HG03558 (cell line): ENCODE measurements around the gene NUDT19.
A peak's percentile ranks its signal among the peaks of the same experiment; 100 is the strongest.
"Not testable (repeated sequence)": the region's sequence is repeated elsewhere in the genome, so short reads cannot be mapped to it uniquely, and the experiment has no call there.

Experiments used
- ATAC-seq: cut with Tn5 transposase; IDR thresholded peaks from one replicate; pipeline ENCODE4 v1.9.1; 2021; ENCODE audit warnings: moderate number of reproducible peaks; ENCODE audit not compliant: unreplicated experiment; ENCODE audit errors: extremely low read depth

The NUDT19 gene

DNA sequence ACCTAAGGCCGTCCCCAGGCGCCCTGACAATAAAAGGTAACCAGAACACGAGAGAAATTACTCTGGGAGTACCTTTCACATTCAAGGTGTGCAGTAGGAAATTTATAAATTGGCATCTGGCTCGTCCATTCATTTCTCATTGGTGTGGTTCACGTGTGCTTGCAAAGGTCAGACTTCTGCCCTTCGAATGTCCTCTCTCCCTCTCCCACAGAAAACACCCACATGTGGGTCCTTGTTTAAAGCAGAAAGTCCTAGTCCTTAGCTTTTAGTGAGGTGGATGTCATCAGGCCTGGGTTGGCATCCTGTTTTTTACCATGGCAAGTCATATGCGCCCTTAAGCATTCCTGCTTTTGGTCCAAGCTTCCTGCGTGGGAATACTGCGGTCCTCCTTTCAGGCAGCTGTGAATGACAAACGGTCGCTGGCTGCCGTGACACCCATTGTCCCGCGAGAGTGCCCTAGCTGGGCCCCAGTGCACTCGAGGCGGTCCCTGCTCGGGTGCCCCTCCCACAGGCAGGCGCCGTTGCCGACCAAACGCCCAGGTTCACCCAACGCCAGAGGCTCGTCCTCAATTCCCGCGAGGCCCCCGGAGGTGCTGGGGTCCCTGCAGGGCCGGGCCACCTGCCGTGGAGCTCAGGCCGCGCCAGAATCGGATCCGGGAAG is at the start of gene NUDT19:
Gene NUDT19, plus strand, starts transcription at position 531 of the 661 bp plus-strand sequence. CDS start 140 bp downstream, outside the sequence.
- ATAC-seq, result peak; percentile 53

DNA sequence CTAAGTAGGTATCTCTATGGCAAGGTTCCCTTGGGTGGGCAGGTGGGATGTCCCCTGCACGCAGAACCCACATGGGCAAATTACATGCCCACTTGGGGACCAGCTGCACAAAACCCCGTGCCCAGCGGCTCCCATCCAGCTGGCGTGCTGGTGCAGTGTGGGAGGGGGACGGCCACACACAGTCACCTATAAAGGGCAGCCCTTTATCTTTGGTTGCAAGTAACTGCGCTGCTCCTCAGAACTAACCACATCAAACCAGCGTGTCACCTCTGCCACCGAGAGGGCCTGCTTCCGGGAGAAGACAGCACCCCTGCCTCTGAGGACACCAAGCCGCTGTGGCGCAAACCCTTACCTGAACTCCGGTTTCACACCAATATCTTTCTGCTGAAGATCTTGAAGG is 48.9 kb upstream of the NUDT19 start:
- no peak for ATAC-seq

DNA sequence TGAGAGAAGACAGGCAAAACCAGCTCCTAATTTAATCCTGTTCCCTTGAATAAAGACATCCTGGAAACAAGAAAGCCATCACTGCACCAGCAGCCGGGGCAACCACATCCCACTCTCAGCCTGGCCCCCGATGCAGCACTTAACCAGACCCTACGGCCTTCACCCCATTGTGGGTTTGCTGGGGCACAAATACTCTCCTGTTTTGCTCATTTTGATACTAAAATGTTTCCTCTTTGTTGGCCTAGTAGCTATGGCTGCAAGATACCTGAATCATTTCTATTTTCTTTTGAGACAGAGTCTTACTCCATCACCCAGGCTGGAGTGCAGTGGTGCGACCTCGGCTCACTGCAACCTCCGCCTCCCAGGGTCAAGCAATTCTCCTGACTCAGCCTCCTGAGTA is 45.1 kb upstream of the NUDT19 start:
- no peak for ATAC-seq

DNA sequence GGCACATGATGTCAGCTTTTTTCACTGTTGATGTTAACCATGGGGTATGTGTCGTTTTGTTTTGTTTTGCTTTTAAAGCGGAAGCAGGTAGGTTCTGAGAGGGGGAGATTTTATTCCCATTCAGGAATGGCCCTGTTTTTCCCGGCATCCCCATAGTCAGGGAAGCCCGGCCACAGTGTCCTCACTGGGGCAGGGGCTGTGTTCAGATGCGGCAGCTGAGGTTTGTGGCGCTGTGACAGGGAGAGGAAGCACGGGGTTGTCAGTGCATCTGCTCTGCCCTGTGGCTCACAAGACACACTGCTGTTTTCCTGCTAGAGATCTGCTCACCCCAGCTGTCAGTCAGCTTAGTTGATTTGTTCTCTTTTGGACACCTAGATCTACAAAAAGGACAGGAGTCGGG is 44.3 kb upstream of the NUDT19 start:
- no peak for ATAC-seq

DNA sequence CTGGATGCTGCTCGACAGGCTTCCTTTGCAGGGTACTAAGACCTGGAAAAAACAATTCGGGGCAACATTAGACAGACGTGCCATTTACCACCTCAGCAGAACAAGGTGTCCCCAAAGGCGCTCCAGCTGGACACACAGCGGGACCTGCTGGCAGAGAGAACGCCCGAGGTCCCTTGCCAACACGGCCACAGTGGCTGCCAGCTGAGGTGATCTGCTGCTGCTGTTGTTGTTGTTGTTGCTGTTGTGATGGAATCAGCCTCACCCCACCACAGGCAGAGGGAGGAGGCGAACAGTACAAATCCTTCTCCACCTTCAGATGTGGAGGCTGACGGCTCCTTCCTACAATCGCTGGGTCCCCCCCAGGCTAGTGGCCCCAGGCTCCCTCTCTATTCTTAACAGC is 41.9 kb upstream of the NUDT19 start:
- ATAC-seq, result no peak

DNA sequence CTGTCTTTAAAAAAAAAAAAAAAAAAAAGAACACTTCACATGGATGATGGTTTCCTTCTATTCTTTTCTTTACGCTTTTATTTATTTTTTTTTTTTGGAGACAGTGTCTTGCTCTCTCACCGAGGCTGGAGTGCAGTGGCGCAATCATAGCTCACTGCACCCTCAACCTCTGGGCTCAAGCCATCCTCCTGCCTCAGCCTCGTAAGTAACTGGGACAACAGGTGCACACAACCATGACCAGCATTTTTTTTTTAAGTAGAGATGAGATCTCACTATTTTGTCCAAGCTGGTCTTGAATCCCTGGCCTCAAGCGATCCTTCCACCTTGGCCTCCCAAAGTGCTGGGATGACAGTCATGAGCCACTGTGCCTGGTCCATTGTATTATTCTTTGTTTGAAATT is 41.0 kb upstream of the NUDT19 start:
- ATAC-seq, result no peak

DNA sequence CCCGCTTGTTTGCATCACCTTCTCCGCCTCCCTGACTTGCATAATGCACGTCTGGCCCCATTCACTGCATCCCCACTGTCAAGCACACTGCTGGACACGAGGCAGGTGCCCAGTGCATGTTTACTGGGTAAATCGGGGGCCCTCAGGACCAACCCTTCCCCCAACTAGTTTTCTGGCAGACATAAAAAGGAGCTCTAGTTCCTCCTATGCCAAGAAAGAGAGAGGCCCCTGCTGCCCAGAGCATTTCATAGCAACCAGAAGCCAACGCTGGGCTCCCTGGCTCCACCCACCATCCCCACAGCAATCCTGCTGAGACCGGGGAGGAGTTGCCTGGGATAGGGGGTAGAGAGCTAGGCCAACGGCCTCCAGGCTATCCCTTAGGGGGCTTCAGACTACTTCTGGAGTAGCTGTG is 39.9 kb upstream of the NUDT19 start:
- no peak for ATAC-seq

DNA sequence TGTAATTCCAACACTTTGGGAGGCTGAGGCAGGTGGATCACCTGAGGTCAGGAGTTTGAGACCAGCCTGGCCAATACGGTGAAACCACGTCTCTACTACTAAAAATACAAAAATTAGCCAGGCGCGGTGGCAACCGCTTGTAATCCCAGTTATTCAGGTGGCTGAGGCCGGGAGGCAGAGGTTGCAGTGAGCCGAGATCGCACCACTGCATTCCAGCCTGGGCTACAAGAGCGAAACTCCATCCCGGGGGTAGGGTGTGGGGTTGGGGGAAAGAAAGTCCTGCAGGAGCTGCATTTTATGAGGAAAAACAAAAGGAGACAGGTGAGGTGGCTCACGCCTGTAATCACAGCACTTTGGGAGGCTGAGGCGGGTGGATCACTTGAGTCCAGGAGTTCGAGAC is 39.3 kb upstream of the NUDT19 start:
- not testable (repeated sequence) for ATAC-seq

DNA sequence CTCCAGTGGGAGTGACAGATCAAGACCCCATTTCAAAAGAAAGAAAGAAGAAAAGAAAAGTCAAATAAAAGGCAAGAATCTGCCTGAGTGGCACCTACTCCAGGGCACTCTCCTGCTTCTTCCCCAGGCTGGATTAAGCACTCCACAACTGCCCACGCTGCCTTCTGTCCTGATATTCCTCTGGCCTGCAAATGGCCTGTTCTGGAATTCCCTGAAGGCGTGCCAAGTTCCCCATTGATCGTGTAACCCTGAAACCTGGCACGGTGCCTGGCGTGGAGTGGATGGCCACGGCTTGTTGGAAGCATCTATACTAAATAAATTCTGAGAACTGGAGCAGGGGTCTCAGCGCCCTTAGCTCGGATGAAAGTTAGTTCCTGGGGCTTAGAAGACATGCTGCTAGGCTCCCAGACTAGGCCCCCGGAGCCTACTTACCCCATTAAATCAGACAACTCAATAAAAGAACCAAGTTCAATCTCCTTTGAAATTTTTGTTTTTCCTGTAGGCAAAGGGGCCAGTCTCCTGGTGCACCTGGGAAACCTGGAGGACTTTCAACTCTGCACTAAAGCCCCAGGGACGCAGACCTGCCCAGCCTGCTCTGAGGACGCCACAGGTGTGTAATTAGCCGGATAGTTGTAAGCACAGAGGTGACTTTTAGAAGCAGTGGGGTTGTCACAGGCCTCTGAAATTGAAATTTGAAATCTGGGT is 38.6 kb upstream of the NUDT19 start:
- ATAC-seq, result no peak

DNA sequence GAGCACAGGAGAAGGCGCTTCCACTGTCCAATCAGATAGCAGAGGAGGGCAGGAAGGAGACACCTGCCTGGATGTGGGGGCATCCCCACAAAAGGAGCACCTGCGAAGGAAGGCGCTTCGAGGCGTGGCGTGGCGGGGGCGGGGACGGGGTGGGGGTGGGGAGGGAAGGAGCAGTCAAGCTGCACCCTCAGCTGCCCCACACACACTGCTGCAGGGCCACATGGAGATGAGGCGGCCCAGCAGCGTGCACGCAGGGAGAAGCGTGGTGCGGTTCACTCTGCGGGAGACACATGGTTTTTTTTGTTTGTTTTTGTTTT is 38.1 kb upstream of the NUDT19 start:
- no peak for ATAC-seq

DNA sequence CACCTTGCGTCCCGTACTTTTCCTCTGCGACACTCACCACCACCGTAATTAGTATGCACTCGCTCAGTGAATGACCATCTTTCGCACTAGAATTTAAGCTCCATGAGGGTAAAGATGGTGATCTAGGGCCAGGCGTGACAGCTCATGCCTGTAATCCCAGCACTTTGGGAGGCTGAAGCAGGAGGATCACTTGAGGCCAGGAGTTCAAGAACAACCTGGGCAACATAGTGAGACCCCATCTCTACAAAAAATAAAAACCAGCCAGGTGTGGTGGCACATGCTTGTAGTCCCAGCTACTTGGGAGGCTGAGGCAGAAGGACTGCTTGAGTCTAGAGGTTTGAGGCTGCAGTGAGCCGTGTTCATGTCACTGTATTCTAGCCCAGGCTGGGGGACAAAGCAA is 35.2 kb upstream of the NUDT19 start:
- ATAC-seq, result not testable (repeated sequence)

DNA sequence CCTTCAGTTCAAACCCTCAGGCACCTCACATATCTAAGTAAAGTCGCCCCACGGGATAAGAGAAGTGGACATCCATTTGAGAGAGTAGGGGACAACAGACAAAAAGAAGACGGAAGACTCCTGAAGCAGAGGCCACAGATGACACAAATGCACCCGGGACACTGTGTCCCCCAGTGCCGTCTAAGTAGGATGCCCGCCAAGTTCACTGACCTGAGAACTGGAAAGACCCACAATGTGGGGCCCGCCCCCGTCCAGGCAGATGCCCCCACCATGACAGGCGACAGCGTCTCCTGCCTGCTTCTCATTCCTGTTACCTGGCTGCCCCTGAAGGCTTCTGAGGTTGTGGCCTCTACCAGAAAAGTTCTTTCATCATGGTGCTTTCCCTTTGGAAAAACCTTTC is 33.5 kb upstream of the NUDT19 start:
- ATAC-seq, result no peak

DNA sequence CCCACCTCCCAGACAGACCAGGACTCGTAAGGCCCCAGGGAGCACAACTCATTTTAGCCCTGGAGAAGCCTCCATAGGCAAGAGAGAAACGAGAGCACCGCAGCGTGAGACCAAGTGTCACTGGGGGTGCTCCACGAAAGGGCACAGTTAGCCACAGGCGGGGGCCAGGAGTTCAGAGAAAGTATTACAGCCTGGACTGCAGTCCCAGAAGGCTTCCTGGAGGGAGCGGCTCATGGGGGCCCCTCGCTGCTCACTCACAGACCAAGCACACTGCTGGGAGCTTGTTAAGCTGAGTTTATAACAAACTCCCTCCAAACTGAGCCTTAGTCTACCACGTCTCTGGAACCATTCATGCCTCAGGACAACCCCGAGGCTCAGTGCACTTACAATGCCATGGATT is 33.1 kb upstream of the NUDT19 start:
- ATAC-seq, result no peak

DNA sequence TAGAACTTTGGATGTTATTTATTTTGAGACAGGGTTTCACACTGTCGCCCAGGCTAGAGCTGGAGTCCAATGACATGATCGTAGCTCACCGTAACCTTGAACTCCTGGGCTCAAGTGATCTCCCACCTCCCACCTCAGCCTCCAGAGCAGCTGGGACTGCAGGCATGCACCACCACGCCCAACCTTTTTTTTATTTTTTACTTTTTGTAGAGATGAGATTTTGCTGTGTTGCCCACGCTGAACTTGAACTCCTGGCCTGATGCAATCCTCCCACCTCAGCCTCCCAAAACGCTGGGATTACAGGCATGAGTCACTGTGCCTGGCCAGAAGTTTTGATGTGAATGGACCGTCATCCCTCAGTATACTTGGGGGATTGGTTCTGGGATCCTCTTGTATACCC is 30.3 kb upstream of the NUDT19 start:
- no peak for ATAC-seq

DNA sequence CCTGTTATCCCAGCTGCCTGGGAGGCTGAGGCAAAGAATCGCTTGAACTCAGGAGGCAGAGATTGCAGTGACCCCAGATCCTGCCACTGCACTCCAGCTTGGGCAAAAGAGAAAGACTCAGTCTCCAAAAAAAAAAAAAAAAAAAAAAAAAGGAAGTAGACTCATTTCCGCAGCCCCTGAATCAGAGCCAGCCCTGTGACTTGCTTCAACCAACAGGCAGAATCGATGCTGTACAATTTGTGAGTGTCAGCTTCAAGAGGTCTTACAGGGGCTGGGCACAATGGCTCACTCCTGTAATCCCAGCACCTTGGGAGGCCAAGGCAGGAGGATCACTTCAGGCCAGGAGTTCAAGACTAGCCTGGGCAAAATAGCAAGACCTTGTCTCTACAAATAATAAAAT is 29.4 kb upstream of the NUDT19 start:
- no peak for ATAC-seq

DNA sequence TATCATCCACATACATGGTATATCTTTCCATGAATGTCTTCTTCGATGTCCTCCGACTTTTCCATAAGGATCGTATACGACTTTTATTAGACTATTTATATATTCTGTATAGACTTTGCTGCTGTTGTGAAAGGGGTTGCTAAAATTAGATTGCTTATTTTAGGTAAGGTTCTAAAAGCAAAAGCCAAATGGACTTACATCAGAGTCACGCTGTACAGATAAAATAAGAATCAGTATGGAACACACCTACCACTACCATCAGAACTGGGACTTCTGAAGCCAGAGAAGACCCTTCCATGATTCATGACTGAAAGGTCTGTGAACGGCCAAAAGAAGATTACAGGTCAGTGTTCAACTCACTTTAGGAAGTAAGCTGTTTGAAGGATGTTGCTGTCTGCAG is 25.5 kb upstream of the NUDT19 start:
- ATAC-seq, result no peak

DNA sequence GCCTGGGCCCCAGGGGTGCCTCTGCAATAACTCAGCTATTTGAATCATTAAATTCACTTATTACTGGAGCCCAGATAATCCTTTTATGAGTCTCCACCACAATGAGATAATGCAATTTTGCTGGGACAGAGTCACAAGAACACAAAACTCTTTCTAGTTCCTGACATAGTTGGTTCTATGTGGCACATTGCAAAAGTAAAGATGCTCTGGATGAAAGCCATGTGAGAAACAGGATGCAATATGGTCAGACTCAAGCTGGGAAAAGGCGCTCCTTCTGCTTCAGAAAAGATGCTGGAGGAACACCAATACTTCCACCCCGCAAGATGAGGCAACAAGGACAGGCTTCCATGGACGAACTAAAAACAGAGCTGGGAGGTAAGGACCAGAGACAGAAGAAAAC is 22.3 kb upstream of the NUDT19 start:
- ATAC-seq, result no peak

DNA sequence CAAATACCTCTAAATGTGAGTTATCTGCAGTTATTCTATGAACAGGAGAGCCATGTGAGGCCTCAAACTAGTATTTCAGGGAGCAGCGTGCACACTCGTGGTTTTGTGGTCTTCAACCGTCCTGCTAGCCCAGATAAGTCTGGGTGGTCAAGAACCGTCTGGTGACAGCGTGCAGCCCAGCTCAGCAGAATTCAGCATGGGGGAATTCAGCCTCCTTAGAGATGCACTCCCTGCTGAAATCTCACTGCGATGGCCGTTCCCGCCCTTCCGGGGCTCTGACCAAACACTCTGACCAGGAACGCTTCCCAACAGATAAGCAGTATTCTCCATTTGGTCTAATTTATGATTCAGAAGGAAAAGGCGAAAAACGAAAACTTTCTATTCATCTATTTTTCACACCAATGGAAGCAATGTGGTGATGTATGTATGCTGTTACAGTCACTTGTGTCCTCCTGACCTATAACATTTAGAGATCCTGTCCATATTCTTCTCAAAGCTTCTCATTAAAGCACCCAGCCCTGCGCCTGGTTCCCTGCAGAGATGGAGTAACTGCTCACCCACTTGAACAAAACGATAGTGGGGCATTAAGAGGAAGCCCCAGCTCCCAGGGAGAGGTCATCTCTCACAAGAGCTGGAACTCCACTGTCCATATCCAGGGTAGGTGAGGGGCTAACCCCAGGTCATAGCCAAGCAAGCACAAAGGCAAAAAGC is 19.6 kb upstream of the NUDT19 start:
- ATAC-seq, result no peak

DNA sequence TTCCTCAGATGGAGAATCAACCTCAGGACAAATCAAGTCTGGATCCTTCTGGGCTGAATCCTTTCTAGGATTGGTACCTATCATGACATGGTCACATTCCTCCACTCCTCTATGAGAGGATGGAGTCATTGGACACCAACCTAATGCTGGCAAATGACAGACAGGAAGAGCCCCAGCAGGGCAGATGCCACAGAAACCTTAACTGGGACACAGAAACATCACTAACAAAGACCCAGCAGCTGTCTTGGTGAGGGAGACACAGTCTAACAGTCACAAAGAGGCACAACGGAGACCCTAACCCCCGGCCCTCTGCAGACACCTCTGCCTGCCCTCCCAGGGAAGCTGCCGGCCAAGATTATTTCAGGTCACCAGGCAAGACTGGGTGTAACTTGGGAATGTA is 18.8 kb upstream of the NUDT19 start:
- no peak for ATAC-seq

DNA sequence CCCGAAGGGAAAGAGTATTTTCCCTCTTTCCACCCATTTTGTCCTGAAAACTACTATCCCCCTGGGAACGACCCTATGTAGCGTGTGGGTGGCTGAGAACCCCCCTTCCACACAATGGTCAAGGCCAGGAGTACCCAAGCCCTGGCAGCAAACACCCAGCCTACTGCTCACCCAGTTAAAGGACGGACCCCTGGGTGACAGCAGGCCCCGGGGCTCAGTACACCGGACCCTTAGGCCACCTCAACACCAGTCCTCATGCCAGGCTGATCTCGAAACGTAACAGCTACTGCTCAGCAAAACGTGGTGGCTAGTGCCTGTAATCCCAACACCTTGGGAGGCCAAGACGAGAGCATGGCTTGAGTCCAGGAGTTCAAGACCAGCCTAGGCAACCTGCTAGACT is 18.0 kb upstream of the NUDT19 start:
- ATAC-seq, result no peak

DNA sequence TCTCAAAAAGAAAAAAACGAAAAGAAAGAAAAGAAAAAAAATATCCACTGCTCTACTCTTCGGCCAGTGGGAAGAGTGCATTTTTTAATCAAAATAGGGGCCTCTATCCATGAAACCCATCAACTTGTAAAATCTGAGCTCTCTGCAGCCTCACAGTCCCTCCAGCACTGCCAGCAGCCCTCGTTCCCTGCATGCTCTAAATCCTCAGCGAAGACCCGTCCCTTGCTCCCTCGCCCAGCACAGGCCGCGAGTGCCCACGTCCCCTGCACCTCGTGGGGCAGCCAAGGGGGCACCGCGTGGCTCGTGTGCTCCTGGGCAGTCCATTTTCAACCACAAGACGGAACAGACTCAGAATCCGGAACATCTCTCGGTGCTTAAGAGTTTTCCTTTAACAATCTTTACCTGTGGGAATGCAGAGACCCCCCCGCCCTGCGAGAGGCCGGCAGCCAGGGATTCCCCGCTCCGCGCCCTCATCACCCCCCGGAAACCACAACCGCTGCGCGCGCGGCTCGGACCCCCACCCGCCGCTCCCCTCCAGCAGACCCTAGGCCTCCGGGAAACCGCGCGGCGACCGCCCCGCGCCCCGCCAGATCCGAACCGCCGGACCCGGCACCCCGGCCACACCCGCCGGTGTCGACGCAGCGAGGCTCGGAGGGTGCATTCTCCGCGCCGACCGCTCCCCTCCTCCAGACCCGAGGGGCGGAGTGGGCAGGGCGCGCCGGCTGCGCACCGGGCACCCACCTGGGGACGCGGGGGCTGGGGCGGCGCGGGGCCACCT is 17.3 kb upstream of the NUDT19 start:
- no peak for ATAC-seq
